ENCODE results near the gene NRCAM.

NRCAM gene

DNA sequence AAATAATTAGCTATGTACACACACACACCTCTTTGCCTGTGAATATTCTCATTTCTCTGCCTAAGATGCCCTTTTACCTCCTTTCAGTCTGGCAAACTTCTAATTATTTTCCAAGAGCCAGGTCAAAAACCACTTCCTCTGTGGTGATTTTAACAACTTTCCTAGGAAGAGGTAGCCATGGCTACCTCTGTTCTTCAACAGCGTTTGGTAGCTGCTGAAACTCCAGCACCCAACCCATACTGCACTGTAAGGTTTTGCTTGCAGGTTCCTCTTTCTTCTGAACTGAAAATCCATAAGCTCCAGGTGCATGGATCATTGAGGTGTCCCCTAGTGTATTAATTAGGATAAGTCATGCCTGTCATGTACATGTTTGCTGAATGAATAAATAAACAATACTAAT is 25.6 kb downstream of the NRCAM start:
- no peak for FAIRE-seq

DNA sequence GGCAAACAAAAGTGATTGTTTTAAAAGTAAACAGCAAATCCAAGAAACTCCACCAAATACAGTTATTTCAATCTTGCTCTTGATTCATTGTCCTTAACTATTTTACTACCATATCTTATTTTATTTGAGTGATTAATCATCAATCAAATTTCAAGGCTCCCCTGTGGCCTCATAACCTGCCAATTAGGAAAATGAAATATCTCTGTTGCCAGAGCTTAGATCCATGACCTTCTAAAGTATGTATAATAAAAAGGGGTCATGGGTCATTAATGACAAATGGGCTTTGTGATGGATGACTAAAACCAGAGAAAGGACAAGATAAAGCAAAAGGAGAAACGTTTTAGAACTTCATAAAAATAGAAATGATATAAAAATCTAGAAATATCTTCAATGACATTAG is 28.5 kb downstream of the NRCAM start:
- FAIRE-seq (no peak), DNase-seq (ENCODE audit: extremely low spot score, insufficient read length, low read depth) (no peak)

More for the DNA sequence above, 25.6 kb downstream of the NRCAM start:
- DNase-seq (ENCODE audit: extremely low spot score, insufficient read length, low read depth), result no peak

DNA sequence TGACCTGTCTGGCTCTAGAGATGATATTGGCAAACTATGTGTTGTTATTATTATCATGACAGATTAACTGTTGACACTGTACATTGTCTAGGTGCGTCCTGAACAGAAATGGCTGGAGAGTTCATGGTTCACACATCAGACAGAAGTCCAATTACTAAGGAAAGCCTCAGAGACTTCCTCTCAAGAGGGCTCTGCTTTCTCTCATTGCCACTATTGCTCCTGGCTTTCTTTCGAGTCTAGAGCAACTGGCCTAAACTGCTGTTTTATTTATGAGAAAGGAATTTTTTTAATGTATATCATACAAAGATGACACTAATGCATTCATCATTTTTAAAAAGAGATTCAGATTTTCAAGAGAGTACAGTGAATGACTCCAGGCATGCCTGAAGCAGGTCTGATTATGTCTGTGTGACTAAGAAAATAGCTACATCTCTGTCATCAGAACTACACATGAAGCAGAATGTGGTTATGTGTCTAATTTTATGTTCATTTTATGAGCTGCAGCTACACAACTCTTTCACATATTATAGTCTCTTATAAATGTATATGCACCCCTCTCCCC is 30.4 kb downstream of the NRCAM start:
- no peak for FAIRE-seq
- no peak for DNase-seq (ENCODE audit: extremely low spot score, insufficient read length, low read depth)

DNA sequence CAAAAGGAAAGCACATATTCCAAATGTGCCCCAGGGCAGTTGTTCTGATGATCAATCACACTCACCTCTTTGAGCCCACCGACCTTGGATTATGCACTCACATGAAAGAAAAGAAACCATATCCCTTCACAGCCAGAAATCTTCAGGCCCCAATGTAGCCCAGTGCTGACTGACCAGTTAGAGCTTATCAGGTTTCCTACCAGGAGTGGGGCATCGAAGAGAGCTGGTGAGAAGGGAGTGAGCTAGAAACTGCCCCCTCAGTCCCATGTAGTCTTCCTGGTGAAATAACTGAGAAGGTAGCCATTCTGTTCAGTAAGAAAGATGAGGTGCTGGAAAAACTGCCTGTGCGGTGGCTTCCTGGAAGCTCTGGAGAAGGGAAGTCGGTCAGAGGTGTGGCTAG is 32.2 kb downstream of the NRCAM start:
- FAIRE-seq (no peak), DNase-seq (ENCODE audit: extremely low spot score, insufficient read length, low read depth) (no peak)

DNA sequence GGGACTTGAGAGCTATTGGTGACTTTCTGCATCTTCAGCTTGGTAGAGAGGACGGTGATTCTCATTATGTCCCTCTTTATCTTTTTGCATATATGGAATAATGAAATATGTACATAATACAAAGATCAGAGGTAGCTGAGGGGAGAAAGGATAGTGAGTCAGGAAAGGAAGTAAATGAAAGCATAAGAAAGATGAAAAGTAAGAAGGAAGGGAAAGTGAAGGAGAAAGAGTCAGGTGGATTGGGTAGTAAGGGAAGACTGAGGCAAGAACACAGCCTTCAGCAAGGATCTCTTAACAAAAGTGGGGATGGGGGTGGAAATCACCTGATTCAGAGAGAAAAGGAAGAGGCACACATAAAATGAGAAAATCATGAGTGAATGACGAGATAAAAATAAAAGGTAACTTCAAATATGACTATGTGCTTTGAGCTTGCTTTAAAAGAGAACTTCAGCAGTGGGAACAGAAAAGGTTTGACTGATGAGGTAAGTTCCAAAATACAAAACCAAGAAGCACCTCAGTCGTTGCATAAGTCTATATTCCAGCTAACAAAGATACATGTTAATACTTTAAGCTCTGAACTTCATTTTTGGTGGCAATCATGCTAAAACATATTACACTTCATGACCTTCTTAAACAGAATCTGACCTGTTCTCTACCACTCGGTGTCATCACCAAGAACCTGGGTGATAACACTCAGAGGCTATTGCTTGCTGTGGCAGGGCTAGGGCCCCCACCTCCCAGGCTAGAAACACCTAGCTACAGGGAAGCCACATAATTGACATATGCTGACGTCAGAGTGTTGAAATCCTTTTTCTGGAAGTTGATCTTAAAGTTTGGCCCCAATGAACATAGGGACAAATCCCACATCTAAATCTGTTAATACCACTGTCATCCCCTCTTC is 32.9 kb downstream of the NRCAM start:
- DNase-seq (ENCODE audit: extremely low spot score, insufficient read length, low read depth) (no peak), FAIRE-seq (no peak)

DNA sequence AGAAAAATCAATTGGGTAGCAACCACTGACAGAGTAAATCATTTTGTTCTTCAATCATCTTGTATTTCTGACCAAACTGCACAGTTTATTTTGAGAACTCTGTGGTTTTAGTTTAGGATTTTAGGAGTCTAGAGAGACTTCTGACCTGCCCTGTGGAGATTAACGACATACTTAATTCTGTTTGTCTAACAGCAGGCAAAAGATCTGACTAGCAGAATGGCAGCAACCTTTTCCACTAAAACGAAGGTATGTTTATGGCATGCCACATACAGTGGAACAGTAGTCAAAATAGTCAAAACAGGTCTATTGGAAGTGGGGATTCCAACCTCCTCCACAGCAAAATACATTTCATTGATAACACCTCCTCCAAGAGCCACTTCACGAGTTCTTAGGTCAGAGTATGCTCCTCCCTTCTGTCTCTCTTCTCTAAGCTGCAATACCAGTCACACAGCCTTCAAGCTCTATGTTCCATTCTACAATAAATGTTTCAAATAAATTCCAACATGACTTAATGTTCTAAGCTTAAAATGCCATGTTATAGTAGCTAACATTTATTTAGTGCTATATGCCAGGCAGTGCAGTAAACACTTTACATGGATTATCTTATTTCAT is 34.4 kb downstream of the NRCAM start:
- DNase-seq (ENCODE audit: extremely low spot score, insufficient read length, low read depth), result no peak
- no peak for FAIRE-seq

DNA sequence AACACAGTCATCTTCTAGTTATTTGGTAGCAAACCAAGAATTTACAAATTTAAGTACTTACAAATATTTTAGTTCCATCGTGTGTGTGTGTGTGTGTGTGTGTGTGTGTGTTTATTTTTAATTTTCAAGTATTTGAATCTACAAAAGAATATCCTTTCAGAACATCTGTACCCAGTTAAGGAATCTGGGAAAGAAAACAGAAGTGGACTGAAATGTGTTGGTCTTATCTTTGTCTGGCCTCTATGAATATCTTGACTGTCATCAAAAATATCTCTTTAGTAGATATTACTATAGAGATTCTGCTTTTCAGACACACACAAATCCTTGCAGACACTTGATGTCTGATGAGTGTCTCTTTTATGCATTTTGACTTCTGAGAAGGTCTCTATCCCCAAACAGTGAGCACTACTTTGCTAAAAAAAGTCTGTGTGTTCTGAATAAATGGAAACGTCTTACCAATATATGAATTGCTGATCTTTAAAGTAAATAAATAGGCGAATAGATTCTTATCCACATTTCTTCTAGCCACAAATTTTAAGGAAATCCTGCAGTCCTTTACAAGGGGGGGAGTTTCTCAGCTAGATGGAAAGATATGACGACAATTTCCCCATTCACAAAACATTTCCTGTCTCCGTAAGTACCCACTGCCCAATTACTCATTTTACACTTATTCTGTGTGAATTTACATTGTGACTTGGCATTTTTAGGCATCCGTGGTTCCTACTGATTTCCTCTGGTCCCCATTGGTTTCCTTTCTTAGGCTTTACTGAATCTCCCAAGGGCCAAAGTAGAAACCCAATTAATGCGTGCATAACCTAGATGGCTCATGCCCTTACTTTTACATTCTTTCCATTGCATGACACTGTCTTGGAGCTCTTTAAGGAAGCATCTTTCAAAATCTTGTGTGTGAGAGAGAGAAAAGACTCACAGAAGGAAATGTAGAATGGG is 36.0 kb downstream of the NRCAM start:
- no peak for FAIRE-seq
- no peak for DNase-seq (ENCODE audit: extremely low spot score, insufficient read length, low read depth)

DNA sequence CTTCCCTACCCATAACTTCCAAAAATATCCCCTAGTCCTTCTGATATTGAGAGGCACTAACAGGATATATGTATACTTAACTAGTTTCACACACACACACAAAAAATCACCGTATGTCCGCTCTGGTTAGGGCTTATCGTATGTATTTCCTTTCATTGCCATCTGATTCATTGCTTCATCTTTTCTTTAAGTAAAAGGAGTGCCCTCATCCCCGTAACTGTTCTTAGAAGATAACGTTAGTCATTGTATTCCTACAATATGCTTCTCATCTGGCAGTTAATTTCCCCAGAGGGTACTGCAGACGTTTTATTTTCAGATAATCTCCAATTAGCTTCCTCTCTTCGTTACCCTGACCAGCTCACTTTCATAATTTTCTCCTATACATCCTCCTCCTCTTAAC is 37.3 kb downstream of the NRCAM start:
- FAIRE-seq, result no peak
- no peak for DNase-seq (ENCODE audit: extremely low spot score, insufficient read length, low read depth)

DNA sequence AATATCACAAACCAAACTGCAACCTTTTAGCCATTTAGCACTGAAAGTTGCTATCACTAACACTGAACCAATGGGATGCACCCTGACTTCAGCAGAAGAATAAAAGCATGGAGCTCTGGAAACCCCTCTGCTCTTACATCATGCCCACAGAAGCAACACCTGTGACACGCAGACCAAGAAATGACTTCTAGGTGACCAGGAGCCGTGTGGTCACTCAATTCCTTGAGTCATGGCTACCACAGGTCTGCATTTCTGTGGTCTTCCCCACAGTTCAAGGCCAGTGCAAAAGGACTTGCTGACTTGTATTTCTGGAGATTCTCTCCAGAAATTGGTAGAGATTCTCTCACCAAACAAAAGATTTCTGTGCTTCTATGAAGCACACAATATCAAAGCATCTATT is 38.3 kb downstream of the NRCAM start:
- no peak for FAIRE-seq
- no peak for DNase-seq (ENCODE audit: extremely low spot score, insufficient read length, low read depth)

DNA sequence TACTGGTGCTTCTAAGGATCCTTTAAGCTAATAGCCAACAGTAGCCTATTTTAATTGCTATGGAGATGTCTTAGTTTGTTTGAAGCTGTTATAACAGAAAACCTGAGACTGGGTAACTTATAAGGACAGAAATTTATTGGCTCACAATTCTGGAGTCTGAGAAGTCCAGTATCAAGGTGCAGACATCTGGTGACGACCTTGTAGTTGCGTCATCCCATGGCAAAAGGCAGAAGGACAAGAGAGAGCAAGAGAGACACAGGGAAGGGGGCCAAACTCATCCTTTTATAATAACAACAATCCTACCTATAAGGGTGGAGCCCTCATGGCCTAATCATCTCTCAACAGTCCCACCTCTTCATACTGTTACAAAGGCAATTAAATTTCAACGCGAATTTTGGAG is 39.1 kb downstream of the NRCAM start:
- DNase-seq (ENCODE audit: extremely low spot score, insufficient read length, low read depth) (no peak), FAIRE-seq (no peak)

DNA sequence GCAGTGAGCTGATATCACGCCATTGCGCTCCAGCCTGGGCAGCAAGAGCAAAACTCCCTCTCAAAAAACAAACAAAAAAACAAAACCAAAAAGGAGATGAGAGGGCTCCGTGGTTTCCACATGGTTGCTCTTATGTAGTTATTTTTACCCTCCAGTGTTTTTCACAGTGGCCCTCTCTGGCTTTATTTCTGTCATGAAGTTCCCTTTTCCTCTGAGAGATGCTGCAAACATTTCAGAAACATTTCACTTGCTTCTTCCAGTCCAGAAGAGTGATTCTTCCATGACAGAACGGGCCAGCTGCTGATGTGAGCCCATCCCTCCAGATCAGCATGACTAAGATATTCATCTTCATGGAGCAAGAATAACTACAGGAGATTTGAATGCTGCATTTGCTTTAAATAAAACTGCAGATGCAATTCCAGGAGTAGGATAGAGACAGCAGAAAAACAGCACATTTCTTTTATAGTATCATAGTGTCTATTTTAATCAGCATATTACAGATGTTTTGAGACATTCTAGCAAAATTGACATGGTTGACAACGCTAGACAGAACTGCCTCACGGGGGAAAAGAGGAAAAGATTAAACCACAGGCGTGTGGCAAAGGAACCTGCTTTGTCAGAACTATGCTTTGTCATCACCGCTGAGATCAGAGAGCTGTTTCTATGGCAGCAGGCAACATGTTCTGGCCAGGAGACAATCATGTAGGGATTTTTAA is 40.3 kb downstream of the NRCAM start:
- DNase-seq (ENCODE audit: extremely low spot score, insufficient read length, low read depth) (no peak), FAIRE-seq (peak; percentile 93)

DNA sequence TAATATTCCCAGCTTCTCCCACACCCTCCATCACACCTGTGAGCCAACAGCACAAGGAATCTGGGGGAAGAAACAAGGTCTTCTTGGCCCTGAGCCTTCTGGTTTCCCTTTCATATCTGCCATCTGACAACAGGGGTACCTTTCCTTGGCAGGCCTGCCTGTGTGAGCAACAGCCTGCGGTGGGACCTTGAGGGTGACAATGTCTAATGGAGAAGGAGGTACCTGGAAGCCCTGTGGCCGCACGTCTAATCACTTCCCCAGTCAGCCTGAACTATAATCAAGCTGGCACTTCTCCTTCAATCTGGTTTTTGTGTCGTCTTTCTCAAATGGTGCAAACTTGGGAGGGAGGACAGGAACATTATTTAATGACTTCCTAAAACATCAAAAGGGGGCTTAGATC is 41.2 kb downstream of the NRCAM start:
- no peak for DNase-seq (ENCODE audit: extremely low spot score, insufficient read length, low read depth)
- no peak for FAIRE-seq

DNA sequence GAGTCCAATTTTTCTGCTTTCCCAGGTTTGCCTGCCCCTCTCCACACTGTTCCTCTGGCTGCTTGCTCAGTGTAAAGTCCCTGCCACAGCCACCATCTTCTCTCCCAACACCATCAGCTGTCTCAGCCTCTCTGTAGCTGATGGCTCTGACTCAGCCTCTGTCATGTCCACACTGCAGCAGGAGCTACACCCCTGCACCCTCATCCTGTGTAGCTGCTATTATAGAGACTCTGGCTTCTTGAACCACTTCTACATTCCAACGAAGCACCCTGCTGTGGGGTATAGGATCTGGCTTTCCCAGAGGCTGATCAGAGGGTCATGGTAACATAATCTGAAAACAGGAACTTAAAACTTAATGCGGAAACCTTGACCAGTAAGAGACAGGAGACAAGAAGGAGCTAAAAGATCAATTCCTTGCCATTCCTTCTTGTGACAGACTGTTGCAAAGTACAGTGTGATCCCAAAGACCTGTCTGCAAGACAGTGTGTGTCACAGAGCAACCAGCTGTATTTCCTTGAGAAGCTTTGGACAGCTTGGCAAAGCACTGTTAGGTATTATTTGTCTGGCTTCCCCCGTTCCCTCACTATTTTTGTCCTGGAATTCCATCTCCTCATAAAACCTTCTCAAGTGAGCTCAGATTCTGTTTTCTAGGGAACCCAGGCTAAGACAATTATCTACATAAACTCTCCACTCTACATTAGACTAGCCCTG is 42.3 kb downstream of the NRCAM start:
- FAIRE-seq (no peak), DNase-seq (ENCODE audit: extremely low spot score, insufficient read length, low read depth) (no peak)

DNA sequence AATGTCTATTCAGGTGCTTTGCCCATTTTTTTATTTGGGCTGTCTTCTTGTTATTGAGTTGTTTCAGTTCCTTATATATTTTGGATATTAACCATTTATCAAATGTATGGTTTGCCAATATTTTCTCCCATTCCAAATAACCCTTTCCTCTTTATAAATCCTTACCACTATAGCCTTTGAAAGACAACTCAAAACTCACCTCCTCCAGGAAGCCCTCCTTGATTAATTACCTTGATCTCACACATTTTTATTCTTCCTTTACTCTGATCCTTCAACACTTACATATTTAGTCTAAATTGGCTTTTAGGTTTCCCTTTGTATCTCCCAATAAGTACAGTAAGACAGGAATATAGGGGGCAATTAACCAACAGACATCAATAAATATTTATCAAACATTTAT is 42.9 kb downstream of the NRCAM start:
- DNase-seq (ENCODE audit: extremely low spot score, insufficient read length, low read depth), result no peak
- no peak for FAIRE-seq

DNA sequence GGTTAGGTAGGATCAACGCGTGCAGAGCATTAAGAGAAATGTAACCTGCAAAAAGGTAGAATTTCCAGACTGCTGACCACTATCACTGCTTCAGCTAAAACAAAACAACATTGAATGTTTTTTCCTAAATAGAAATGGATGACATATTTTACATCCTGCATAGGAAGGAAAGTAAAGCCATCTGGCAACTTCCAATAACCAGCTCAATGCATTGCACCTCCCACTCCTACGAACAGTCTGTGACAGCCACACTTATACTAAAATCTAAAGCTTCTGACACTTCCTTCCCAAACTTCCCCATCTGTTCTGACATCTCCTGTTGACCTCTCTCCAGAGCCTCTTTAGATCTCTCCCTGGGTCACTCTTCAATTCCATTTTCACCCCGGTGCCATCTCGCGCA is 47.1 kb downstream of the NRCAM start:
- DNase-seq (ENCODE audit: extremely low spot score, insufficient read length, low read depth) (no peak), FAIRE-seq (no peak)

DNA sequence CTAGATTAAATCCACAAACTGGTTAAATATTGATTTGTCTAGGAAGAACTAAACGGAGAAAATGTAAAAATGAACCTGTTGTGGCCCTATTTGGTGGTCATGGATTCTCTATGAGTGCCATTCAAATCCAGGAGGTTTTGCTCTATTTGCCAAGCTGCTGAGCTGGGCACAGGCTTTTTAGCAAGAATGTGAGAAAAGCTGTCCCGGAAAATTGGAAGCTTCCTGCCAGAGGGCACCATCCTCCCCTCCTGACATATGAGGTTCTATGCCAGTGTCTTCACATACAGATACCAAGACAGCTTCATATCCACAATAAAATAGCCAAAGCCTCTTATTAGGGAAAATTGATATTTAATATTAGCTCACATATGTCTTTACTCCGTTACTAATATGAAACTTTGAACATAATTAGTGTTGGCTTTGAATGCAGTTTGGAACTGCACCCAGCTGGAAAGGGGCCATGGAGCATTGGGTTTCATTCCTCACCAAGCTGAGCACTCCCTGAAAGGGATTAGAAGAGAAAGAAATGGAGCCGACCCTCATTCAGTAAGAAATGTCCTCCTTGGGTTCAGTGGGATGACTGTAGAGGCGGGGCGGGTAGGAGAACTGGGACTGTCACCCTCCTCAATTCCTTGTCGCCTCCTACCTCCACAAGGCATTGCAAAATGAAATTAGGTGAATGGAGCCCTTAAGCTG is 47.8 kb downstream of the NRCAM start:
- FAIRE-seq (no peak), DNase-seq (ENCODE audit: extremely low spot score, insufficient read length, low read depth) (no peak)

DNA sequence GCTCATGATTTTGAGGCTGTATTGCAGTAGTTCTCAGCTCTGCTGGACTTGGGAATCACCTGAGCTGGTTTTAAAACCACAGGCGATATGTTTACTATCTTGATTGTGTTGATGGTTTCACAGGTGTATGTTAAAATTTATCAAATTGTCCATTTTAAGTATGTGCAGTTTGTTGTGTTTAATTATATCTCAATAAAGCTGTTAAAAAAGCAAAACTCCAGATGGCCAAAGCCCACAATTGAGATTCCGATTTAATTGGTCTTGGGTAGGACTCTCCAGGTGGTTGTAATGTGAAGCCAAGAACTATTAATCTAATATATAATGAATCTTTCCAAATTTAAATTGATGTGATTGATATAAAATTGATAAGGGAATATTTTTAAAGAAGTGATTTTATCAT is 48.6 kb downstream of the NRCAM start:
- FAIRE-seq, result no peak

DNA sequence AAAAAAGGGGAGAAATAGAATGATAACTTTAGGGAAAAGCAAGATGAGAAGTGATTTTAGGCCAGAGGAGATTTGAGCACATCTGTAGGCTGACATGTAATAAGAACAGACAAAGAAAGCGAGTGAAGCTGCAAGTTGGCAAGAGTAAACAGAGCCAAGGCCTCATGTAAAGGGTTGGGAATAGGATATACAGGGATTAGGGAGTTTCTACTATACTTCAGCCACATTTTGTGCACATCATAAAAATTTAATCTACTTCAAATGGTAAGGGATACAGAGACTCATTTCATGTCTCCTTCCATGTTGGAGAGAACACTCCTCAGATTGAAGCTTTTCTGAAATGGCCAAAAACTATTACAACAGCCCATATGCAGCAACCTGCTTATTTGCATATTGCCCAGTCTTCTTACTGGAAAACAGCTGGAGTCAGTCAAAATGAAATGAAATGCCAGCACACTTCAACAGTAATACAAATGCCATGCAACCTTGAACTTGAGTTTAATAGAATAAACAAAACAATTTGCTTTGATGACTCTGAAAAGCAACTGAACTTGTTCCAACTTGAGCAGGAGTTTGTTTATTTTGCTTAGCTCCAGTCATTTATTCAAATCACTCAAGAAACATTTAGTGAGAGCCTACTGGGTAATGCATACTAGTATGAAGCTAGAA is 49.9 kb downstream of the NRCAM start:
- no peak for DNase-seq (ENCODE audit: extremely low spot score, insufficient read length, low read depth)
- no peak for FAIRE-seq

More for the DNA sequence above, 48.6 kb downstream of the NRCAM start:
- DNase-seq (ENCODE audit: extremely low spot score, insufficient read length, low read depth), result no peak

Measured in GM18507 (cell line).